GM12878 (cell line): ENCODE data around the gene TSHR. TPM values are rescaled to one million over a fixed set of nuclear protein-coding genes. Genes with fewer than 3 reads are reported as not detected.

Source experiments
- ATAC-seq: fragments of 200-7000 bp; cut with Tn5 transposase; 3 replicates; pipeline ENCODE4 v1.9.1; 2020; ENCODE audit warnings: mild to moderate bottlenecking, moderate library complexity
- BruUV-seq: library from RNA; stranded (reverse); fragments of 400-500 nt; replicated peaks from 2 replicates; lab custom pipeline; 2021; lab: Mats Ljungman, UMichigan
- CTCF ChIA-PET: fragments of 300-600 bp; sonication (Branson Sonifier 250); formaldehyde crosslinking; extraction: SDS; loops from one replicate; lab custom pipeline; 2021; ENCODE audit warnings: inconsistent platforms; lab: Yijun Ruan, JAX
- POLR2A ChIA-PET: fragments of 350-600 bp; formaldehyde crosslinking; extraction: SDS; loops from one replicate; lab custom pipeline; 2021; ENCODE audit warnings: inconsistent platforms; lab: Charles Lee
- RAD21 ChIA-PET: fragments of 300-600 bp; sonication (Branson Sonifier 250); formaldehyde crosslinking; loops from one replicate; lab custom pipeline; 2023; ENCODE audit warnings: antibody characterized with exemption; ENCODE audit not compliant: unreplicated experiment; lab: Charles Lee
- SMC1A ChIA-PET: fragments of 300-600 bp; sonication (Branson Sonifier 250); formaldehyde crosslinking; loops from one replicate; lab custom pipeline; 2023; ENCODE audit not compliant: unreplicated experiment, uncharacterized antibody; lab: Charles Lee
- DNase-seq: peaks from one replicate; pipeline ENCODE4 v3.0.0-alpha.2; 2011; ENCODE audit warnings: low read depth, low spot score
- FAIRE-seq: peaks from 3 replicates; lab custom pipeline; 2011; peaks lifted over from hg19 to GRCh38; lab: Jason Lieb, UNC
- H2AFZ ChIP-seq: 2 replicates; pipeline ENCODE4 v1.6.0; 2011; ENCODE audit warnings: low read depth, low read length, control low read depth; ENCODE audit not compliant: control insufficient read depth
- H3K27ac ChIP-seq: 2 replicates; pipeline ENCODE4 v1.5.1; 2011; ENCODE audit warnings: control low read depth; ENCODE audit not compliant: control insufficient read depth, insufficient read depth
- H3K27me3 ChIP-seq, 2 experiments: replicated peaks in 1 of 2; 2 replicates each; pipeline versions ENCODE4 v1.6.0 to v1.6.1; 2011; ENCODE audit warnings: low read length in 1 of 2; ENCODE audit not compliant: control insufficient read depth in 2 of 2, insufficient read depth in 2 of 2
- H3K36me3 ChIP-seq, 2 experiments: 2 replicates each; pipeline ENCODE4 v1.5.1; 2011; ENCODE audit warnings: low read length in 1 of 2; ENCODE audit not compliant: control insufficient read depth in 2 of 2, insufficient read depth in 2 of 2
- H3K4me1 ChIP-seq: 2 replicates; pipeline ENCODE4 v1.6.1; 2011; ENCODE audit warnings: mild to moderate bottlenecking, low read length, moderate library complexity, mixed read lengths; ENCODE audit not compliant: control insufficient read depth, insufficient read depth
- H3K4me2 ChIP-seq: 2 replicates; pipeline ENCODE4 v1.6.0; 2011; ENCODE audit warnings: control low read depth; ENCODE audit not compliant: control insufficient read depth, insufficient read depth
- H3K4me3 ChIP-seq: fragments of 200-600 bp; sonication (generic); 2 replicates; pipeline ENCODE4 v1.5.1; 2016
- H3K79me2 ChIP-seq: 2 replicates; pipeline ENCODE4 v1.6.0; 2011; ENCODE audit warnings: low read length; ENCODE audit not compliant: control insufficient read depth, insufficient read depth
- H3K9ac ChIP-seq: 2 replicates; pipeline ENCODE4 v1.8.0; 2011; ENCODE audit warnings: low read length, control low read depth, mixed read lengths; ENCODE audit not compliant: control insufficient read depth, insufficient read depth
- H3K9me3 ChIP-seq: replicated peaks from 3 replicates; pipeline ENCODE4 v1.5.1; 2011; ENCODE audit warnings: mild to moderate bottlenecking, low read length; ENCODE audit not compliant: control insufficient read depth, insufficient read depth
- H4K20me1 ChIP-seq: 2 replicates; pipeline ENCODE4 v1.6.0; 2011; ENCODE audit not compliant: control insufficient read depth, insufficient read depth
- CBX5 ChIP-seq: sonication (generic); IDR thresholded peaks from 2 replicates; pipeline ENCODE4 v1.6.1; 2016; ENCODE audit warnings: low read depth, moderate library complexity, mild to moderate bottlenecking, inconsistent platforms
- ETV6 ChIP-seq, 2 experiments: fragments of 450-650 bp in 1 of 2; IDR thresholded peaks in 1 of 2; conservative IDR thresholded peaks in 1 of 2; 2 replicates each; pipeline ENCODE4 v1.6.1; 2014; ENCODE audit warnings: antibody characterized with exemption in 1 of 2, borderline replicate concordance in 1 of 2, low read depth in 1 of 2, mild to moderate bottlenecking in 1 of 2, moderate library complexity in 1 of 2
- EZH2 ChIP-seq: IDR thresholded peaks from 2 replicates; pipeline ENCODE4 v1.6.1; 2012; ENCODE audit warnings: low read depth, mild to moderate bottlenecking, control low read depth, inconsistent platforms, low read length, borderline replicate concordance; ENCODE audit not compliant: control insufficient read depth
- MYB ChIP-seq: fragments of 150-350 bp; IDR thresholded peaks from 2 replicates; pipeline ENCODE4 v1.6.1; 2014; ENCODE audit warnings: mild to moderate bottlenecking, low read depth, low read length, borderline replicate concordance
- RB1 ChIP-seq: fragments of 450-650 bp; formaldehyde crosslinking; IDR thresholded peaks from 2 replicates; pipeline ENCODE4 v1.6.1; 2017; ENCODE audit warnings: mild to moderate bottlenecking, borderline replicate concordance
- SMAD1 ChIP-seq: fragments of 450-650 bp; IDR thresholded peaks from 2 replicates; pipeline ENCODE4 v1.6.1; 2018; ENCODE audit warnings: mild to moderate bottlenecking, low read depth; ENCODE audit not compliant: partially characterized antibody
- ZNF274 ChIP-seq: IDR thresholded peaks from one replicate; pipeline ENCODE4 v1.8.0; 2011; ENCODE audit not compliant: insufficient read length, insufficient read depth
- WGBS: methylation state at CpG from one replicate; pipeline ENCODE4 v1.1.6; 2016; ENCODE audit warnings: low lambda C conversion rate; ENCODE audit not compliant: insufficient replicate concordance, insufficient coverage; ENCODE audit errors: missing lambda C conversion rate; 5-methylcytosine and 5-hydroxymethylcytosine counted together
- in situ Hi-C: fragments of 300-500 bp; cut with MboI; formaldehyde crosslinking; loops from 9 replicates; pipeline ENCODE4 v1.14.3; 2018; ENCODE audit warnings: mixed read lengths
- intact Hi-C: fragments of 100-400 bp; cut with micrococcal nuclease; formaldehyde crosslinking; loops from one replicate; pipeline ENCODE4 v1.14.2; 2022; ENCODE audit not compliant: unreplicated experiment
- polyA plus RNA-seq, 11 experiments: library from polyadenylated mRNA; depleted of rRNA in 4 of 11; unstranded in 6 of 11; stranded (reverse) in 5 of 11; fragments of >200 nt; fragmentation: Nextera tagmentation in 4 of 11; fragmentation: Illumina TruSeq in 1 of 11; extraction: Ambion mirVana in 4 of 11; extraction: Trizol in 1 of 11; gene quantifications; 1 replicate in 1 of 11; 2 replicates in 10 of 11; pipeline versions ENCODE4 v1.2.1 to v1.2.3, GENCODE V29; 2011 to 2016; ENCODE audit warnings: inconsistent platforms in 2 of 11, missing spikeins in 2 of 11, low read depth in 1 of 11
- total RNA-seq, 4 experiments: library from RNA; depleted of rRNA in 3 of 4; stranded (reverse); fragments of >200 nt in 3 of 4; fragmentation: Illumina TruSeq in 1 of 4; extraction: Trizol in 1 of 4; gene quantifications; 2 replicates each; pipeline versions ENCODE4 v1.2.1 to v1.2.3, GENCODE V29; 2013 to 2021
- TF ChIP-seq, protein P1 (sequence below): fragments of 450-650 bp; IDR thresholded peaks from 2 replicates; pipeline ENCODE4 v1.6.1; 2016; ENCODE audit warnings: mild to moderate bottlenecking
- TF ChIP-seq, protein P2 (sequence below): fragments of 450-650 bp; IDR thresholded peaks from 2 replicates; pipeline ENCODE4 v1.6.1; 2018; ENCODE audit warnings: mild to moderate bottlenecking, low read depth, moderate library complexity; ENCODE audit not compliant: partially characterized antibody
- TF ChIP-seq, protein P3 (sequence below): fragments of 450-650 bp; conservative IDR thresholded peaks from 2 replicates; pipeline ENCODE4 v1.6.1; 2017; ENCODE audit warnings: mild to moderate bottlenecking, moderate library complexity

Gene TSHR
- total and polyA plus RNA-seq, 10 of the 15 experiments (the other 5 are each of a cell fraction or from before 2014, with no cell fraction given), result 0.06 to 0.31 TPM; not detected in 8

- ATAC-seq (no peak), DNase-seq (no peak), FAIRE-seq (no peak)
- intact Hi-C loops, result no loop called here
- no peak overlapping the region for H3K9ac ChIP-seq
- WGBS, result 50% methylated on average over 4 of the region's 4 CpGs
- H3K4me1 ChIP-seq, result no peaks in the 10 kb centered on the region
- H3K4me2 ChIP-seq, result no peak overlapping the region
- RAD21 ChIA-PET, result no interaction called here
- SMC1A ChIA-PET, result no interaction called here
- no peaks in the 10 kb centered on the region for H3K36me3 ChIP-seq
- CTCF ChIA-PET, result no interaction called here
- no peak overlapping the region for H2AFZ ChIP-seq
- H3K9me3 ChIP-seq, result no peaks in the 10 kb centered on the region
- H3K79me2 ChIP-seq, result no peaks in the 10 kb centered on the region
- H3K27ac ChIP-seq, result no peak overlapping the region
- H3K4me3 ChIP-seq, result no peak overlapping the region
- TF ChIP-seq SMAD1, result no peak
- no peak for TF ChIP-seq CBX5
- TF ChIP-seq, protein P1, sequence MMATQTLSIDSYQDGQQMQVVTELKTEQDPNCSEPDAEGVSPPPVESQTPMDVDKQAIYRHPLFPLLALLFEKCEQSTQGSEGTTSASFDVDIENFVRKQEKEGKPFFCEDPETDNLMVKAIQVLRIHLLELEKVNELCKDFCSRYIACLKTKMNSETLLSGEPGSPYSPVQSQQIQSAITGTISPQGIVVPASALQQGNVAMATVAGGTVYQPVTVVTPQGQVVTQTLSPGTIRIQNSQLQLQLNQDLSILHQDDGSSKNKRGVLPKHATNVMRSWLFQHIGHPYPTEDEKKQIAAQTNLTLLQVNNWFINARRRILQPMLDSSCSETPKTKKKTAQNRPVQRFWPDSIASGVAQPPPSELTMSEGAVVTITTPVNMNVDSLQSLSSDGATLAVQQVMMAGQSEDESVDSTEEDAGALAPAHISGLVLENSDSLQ, result no peak
- TF ChIP-seq, protein P2, sequence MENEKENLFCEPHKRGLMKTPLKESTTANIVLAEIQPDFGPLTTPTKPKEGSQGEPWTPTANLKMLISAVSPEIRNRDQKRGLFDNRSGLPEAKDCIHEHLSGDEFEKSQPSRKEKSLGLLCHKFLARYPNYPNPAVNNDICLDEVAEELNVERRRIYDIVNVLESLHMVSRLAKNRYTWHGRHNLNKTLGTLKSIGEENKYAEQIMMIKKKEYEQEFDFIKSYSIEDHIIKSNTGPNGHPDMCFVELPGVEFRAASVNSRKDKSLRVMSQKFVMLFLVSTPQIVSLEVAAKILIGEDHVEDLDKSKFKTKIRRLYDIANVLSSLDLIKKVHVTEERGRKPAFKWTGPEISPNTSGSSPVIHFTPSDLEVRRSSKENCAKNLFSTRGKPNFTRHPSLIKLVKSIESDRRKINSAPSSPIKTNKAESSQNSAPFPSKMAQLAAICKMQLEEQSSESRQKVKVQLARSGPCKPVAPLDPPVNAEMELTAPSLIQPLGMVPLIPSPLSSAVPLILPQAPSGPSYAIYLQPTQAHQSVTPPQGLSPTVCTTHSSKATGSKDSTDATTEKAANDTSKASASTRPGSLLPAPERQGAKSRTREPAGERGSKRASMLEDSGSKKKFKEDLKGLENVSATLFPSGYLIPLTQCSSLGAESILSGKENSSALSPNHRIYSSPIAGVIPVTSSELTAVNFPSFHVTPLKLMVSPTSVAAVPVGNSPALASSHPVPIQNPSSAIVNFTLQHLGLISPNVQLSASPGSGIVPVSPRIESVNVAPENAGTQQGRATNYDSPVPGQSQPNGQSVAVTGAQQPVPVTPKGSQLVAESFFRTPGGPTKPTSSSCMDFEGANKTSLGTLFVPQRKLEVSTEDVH, result no peak
- no peak for TF ChIP-seq RB1
- no peak for TF ChIP-seq ZNF274
- TF ChIP-seq, protein P3, sequence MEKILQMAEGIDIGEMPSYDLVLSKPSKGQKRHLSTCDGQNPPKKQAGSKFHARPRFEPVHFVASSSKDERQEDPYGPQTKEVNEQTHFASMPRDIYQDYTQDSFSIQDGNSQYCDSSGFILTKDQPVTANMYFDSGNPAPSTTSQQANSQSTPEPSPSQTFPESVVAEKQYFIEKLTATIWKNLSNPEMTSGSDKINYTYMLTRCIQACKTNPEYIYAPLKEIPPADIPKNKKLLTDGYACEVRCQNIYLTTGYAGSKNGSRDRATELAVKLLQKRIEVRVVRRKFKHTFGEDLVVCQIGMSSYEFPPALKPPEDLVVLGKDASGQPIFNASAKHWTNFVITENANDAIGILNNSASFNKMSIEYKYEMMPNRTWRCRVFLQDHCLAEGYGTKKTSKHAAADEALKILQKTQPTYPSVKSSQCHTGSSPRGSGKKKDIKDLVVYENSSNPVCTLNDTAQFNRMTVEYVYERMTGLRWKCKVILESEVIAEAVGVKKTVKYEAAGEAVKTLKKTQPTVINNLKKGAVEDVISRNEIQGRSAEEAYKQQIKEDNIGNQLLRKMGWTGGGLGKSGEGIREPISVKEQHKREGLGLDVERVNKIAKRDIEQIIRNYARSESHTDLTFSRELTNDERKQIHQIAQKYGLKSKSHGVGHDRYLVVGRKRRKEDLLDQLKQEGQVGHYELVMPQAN, result no peak
- TF ChIP-seq ETV6 (conservative IDR thresholded peaks at IDR 0.05 in 1 of 2, IDR thresholded peaks at IDR 0.05 in 1 of 2; ENCODE audit: borderline replicate concordance in 1 of 2, low read depth in 1 of 2), result no peak
- no peak for TF ChIP-seq EZH2
- no peak for TF ChIP-seq MYB
- in situ Hi-C loops, result no loop called here
- no TSS peak for BruUV-seq
- no peaks in the 10 kb centered on the region for H4K20me1 ChIP-seq
- H3K27me3 ChIP-seq, result no peaks in the 10 kb centered on the region; a peak in 1 of 4 replicates
- POLR2A ChIA-PET, result no interaction called here
Measured at GRCh38 chr14:80946797-80947196, 8.6 kb upstream of the TSHR start.
